HG03039 (cell line): ENCODE results near the gene SLC12A1.

Experiments used
- ATAC-seq: cut with Tn5 transposase; IDR thresholded peaks from one replicate; pipeline ENCODE4 v1.9.1; 2021; ENCODE audit warnings: mild to moderate bottlenecking, moderate library complexity; ENCODE audit not compliant: unreplicated experiment

SLC12A1 gene

DNA sequence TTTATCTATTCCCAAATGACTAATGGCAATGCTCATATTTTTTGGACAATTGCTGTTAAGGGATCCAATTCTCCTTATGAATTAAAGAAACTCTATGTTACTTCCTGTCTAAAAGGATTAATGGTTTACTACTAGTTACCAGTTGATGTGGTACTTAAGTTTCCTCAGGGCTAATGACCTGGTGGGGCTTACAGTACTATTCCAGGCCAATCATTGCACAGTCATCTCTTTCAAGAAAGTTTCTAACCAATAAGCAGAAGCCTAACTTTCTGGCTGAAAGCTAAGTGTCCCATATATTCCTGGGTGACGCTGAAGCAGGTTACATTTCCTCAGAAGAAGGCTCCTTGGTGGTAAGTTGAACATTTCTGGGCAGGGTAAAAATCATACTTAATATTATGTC lies at the start of gene SLC12A1:
TSS of gene SLC12A1 (plus strand) at position 322 of the 400 bp plus-strand sequence. CDS start 1,418 bp downstream, outside the sequence.
- no peak for ATAC-seq

DNA sequence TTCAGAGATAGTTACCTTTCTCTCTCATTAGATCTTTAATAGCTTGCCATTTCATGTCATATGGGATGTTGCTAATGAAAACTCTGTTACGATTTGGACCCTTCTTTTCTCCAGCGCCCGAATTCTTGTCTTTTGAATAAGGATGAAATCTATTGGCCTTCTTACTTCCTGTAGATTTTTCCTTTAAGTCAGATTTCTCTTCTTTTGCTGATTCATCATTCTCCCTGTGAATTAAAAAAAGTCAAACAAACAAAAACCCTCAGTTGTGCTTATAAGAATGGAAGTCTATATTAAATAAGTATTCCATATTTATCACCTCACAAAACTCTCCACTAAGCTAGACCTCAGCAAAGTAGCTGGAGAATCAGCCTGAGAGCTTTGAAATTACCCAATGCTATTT lies 37.5 kb upstream of the SLC12A1 start:
- ATAC-seq: no peak

DNA sequence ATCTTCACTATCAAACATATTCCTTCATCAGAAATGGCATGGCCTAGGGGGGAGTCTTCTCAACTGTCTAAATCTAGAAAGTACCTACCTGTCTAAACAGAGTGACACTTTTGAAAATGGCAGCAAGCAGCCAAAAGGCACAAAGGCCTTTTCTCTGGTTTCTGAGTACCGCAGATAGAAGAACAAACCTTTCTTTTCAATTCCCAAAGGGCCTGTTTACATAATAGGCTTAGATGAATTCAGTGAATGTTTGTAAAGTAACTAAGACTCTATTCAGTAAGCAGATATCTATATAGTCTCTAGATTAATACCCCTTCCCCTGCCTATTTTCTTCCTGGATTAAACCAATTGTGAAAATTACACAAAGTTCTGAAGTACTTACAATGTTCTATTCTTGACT lies 35.1 kb upstream of the SLC12A1 start:
- no peak for ATAC-seq

DNA sequence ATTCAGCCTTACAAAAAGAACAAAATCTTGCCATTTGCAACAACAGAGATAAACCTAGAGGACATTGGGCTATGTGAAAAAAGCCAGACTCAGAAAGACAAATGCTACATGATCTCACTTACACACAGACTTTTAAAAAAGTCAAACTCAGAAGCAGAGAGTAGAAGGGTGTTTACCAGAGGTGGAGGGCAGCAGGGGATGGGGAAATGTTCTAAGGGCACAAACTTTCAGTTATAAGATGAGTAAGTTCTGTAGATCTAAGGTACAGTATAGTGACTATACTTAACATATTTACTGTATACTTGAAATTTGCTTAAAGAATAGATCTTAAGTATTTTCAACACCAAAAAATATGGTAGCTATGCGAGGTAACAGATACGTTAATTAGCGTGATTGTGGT lies 31.0 kb upstream of the SLC12A1 start:
- ATAC-seq: no peak

DNA sequence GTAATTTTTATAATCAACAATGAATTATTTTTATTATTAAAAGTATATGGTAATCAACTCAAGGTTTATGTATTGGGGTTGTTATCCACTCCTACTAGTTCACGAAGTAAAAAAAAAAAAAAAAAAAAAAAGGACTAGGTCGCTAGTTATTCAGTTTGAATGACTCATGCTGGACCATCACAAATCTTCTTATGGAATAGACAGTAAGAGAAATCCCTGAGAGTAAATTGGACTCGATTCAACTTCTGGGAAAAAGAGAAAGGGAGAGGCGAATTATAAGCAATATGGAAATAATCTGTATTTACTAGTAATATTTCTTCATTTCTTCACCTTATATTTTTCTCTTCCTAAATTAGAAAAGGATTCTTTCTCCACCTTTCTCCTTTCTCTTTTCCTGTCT lies 30.0 kb upstream of the SLC12A1 start:
- no peak for ATAC-seq

DNA sequence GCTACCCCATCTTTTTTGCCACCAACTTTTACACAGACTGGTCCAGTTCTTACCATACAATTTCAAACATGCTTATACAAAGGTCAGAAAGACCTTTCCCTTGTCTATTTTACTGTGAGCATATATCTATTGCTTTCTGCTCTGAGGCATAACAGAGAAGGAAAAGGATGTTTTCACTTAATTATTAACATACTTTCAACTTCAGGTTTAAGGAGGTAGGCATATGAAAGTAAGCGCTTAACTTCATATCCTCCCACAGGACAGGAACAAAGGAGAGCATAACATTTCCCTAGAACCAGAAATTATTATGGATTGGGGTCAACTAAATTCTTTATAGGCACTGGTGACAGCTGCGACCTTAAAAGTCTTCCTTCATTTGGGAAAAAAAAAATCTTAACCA lies 29.1 kb upstream of the SLC12A1 start:
- no peak for ATAC-seq

DNA sequence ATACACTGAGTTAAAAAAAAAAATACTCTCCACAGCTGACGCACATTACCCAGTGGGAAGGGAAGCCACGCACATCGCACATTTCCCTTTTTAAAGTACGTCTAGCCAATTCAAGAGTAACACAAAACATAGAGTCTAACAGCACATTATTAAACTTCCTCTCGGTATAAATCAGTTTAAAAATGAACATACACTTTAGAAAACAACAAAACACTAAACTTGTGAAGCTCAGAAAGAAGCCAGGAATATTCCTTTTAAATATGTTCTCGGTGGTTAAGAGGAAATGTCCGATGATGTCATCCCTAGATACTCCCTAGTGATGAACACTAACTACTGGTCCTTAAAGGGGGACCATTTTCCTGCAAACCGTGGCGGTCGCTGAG lies 28.7 kb upstream of the SLC12A1 start:
- peak; percentile 66 for ATAC-seq

DNA sequence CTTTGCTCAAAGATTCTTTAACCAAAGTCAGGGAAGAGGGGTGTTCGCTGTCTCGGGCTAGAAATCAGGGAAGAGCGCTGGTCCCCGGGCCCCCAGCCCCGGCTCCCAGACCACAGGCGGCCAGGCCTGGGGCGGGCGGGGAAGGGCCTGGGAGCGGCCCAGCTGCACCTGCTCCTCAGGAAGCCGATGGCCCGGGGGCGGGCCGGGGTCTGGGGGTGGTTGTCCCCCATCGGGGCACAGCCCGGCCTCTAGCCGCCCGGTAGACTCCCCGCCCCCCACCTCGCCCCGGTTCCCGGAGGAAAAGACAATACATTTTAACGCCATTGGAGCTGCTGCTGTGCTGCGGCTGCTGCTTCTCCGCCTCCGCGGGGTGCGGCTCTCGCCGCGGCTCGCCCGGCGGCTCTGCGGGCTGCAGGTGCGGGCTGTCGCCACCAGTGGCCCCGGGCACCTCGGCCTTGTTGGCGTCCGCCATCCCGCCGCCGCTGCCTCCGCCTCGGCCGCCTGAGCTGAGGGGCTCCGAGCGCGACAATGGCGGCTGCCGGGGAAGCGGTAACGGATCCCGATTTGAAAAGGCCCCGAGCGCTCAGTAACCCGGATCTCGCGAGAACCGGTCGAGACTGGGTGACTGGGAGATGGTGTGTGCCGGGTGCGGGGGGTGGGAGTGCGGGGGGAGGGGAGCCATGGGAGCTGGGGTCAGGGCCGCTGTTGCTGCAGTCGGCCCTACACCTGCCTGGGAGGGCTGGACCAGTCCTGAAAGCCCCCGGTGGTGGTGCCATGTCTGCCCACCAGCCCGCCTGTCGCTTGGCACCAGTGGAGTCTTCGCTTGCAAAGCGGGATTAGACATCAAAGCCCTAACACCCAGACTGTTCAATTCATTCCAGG lies 28.1 kb upstream of the SLC12A1 start, which contains the start of gene MYEF2:
TSS of gene MYEF2 (minus strand) at position 530 of the 882 bp plus-strand sequence. CDS start at position 472, 58 bp downstream.
- ATAC-seq: peak; percentile 84

DNA sequence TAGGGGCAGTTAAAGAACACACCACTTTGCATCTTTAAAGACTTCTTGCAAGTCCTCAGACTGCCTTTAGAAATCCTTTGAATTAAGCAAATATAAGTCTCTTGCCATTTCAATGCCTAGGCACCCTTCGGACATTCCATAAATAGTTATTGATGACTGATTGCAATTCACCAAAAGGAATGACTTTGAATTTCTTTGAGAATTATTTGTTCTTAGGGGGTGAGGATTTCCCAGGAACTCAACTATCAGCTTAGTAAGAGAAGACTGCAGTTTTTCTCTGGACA lies 27.5 kb upstream of the SLC12A1 start:
- no peak for ATAC-seq

DNA sequence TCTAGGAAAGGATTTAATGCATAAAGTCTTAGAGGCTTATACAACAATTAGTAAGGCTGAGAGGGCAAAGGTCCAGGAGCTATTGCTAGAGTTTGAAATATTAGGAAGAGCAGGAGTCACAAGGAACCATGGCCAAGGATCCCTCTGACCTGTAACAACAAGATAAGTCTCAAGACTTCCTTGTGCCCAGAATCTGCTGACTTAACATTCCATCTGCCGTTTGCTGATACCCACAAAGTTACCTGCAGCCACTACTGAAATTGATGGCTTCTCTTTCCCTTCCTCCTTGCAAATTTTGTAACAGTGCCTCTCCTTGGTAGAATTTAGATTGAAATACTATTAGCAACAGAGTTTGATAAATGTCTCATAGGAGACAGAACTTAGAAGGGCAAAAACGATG lies 23.4 kb upstream of the SLC12A1 start:
- no peak for ATAC-seq

DNA sequence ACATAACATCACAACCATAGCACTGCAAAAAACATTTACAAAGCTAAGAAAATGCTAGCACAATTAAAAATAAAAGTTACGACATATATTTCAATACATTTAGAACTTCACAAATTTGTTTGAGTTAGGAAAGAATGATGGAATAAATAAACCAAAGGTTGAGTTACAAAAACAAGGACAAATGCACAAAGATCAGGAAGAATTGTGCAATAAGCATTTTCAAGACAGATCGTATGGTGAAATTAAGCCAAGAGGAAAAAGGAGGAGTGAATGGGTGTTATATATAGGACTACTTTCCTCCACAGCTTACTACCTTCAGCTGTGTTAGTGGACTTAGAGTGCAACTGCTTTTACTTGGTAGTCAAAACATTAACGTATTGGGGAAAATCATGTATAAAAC lies 20.6 kb upstream of the SLC12A1 start:
- no peak for ATAC-seq

DNA sequence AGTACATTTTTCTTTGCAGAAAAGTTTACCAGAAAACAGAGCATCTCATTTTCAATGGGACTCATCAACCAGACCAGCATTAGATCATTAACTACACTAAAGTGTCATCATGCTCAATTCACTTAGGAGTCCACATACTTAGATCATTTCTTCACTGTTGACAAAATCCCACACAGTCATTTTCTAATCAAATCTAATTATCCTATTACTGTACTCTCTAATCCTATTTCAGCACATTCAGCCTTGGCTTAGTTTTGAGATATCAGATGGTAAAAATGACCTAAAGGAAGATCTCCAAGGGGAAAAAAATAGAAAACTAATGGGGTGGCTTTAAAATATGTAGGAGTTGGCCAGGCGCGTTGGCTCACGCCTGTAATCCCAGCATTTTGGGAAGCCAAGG lies 19.8 kb upstream of the SLC12A1 start:
- ATAC-seq: no peak

DNA sequence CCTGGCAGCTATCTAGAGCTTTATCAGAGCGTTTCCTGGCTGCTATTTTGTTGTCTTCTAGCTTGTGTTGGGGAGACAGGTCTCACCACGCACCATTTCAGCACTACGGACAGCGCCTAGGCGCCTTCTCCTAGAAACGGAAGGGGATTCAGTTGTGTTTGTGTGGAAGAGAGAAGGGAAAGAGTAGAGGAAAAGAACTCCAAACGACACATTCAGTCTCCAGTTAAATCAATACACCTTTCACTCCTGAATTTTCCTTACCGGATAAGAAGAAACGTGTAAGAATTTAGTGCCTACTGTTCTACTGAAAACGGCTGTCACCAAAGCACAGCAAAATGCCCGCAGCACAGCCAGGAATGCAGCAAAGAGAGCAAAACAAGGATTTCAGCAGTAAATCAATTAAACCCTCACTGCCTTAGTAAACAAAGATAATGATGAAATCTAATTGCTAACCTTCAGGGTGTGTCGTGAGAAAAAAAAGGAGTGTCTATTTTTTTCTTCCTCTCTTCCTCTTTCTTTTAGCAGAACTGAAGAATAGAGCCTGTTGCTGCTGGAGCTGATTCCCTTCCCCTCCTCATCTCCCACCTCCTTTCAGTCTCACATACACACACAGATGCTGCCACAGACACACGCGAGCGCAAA lies 15.0 kb upstream of the SLC12A1 start:
- no peak for ATAC-seq

DNA sequence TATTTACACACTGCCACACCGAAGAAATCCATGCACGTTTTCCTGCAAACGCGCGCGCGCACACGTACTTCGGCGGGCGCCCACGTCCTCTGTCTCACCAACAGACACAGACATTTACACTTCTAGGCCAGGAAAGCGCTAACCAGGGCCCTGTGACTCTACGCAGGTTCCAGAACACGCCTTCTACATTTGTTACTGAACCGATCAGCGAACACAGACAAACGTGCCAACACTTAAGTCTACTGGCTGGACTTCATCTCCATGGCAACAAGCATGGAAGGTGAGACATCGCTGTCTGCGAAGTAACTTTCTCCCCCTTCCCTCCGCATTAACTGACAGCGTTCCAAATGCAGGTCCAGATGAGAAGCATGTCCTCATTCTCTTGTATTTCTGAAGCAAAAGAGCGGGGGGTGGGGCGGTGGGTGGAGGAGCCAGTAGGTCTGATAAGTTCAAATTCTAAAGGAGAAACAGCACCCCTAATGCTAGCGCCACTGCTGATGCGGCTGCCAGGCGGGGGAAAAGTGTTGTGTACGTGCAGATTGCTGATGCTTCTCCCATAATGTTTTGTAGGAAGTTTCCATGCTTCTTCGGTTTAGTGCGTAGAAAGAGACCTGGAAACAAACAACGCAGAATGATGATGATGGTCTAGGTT lies 14.4 kb upstream of the SLC12A1 start, which contains the start of gene CTXN2:
TSS of gene CTXN2 (plus strand) at position 92 of the 652 bp plus-strand sequence. CDS start 9,636 bp downstream, outside the sequence.
- no peak for ATAC-seq

DNA sequence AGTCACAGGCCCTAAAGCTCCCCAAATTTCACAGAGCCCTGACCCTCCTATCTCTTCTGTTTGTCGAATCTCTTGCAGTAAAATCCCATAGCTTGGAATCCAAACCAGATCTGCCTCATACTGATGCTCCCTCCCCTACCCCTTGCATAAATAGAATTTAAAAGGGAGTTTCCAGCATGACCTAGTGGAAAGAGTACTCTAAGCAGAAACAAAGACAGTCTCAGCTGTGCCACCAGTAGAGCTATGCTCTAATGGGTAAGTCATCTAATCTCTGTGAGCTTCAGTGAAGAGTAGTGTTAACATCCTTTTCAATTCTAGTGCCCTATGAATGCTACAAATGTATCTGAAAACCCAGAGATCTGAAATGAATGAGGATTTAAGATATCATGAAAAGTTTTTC lies 4.0 kb upstream of the SLC12A1 start:
- ATAC-seq: no peak

DNA sequence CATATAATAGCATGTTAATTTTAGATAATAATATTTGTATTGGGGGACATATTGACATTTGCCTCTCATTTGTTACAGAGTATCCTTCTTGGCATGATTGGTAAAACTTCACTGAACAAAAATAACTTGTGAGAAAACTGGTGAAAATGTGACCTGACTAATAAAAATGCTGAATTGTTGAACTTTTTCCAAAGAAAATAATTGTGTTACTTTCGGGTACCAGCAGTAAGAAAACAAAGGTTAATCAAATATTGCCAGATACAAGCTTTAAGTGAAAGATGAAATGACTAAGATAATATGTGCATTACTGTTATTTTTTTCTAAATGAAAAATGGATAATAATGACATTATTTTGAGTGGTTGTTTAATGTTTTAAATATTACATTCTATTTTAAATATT lies 15.2 kb downstream of the SLC12A1 start:
- no peak for ATAC-seq

DNA sequence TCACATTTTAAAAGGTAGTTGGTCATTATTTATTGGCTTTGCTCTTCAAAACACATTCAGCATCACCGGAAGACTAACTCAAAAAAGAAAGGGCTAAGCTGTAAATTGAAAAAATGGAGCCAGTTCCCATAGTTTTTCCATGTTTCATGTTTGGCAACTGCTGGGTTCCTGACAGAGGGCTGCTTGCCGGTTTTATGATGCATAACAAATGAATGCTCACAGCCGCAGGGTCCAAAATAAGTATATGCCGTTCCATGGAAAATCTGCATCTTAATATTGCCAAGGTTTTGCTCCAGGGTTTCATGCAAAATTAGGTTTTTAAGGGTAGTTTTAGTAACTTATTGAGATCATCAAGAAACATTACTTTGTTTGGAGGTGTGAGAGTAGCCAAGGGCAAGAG lies 15.8 kb downstream of the SLC12A1 start:
- ATAC-seq: no peak

DNA sequence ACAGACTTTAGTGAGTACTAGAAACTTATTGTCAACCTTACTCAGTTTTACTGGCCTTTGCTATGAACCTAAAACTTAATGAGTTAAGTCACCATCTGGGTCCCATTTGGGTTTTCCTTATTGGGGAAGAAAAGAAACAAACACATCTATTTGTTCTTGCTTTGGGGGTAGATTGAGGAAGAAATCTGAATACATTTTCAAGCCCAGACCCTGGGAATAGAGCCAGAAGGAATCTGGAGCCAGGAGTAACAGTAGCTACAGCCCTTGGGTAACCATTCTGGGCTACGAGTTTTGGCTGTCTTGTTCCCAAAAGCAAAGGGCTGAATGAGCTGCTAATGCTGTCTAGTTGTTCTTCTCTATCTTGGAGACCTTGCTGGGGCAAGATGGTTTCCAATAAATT lies 16.5 kb downstream of the SLC12A1 start:
- ATAC-seq: no peak

DNA sequence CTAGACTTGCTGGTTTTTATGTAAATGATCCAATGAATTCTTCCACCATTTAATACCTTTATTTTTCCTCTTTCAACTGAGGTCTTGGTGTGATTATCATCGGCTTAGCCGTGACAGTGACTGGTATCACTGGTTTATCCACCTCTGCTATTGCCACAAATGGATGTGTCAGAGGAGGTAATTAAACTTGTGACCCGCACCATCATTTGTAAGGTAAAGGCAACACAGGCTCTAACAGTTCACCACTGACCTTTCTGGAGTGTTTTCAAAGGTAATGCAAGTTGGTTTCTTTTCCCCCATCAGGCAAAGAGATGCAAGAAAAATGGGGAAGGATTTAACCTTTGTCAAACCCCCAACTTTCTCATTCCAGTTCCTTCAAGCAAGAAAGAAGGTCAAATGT lies 19.7 kb downstream of the SLC12A1 start:
- no peak for ATAC-seq

DNA sequence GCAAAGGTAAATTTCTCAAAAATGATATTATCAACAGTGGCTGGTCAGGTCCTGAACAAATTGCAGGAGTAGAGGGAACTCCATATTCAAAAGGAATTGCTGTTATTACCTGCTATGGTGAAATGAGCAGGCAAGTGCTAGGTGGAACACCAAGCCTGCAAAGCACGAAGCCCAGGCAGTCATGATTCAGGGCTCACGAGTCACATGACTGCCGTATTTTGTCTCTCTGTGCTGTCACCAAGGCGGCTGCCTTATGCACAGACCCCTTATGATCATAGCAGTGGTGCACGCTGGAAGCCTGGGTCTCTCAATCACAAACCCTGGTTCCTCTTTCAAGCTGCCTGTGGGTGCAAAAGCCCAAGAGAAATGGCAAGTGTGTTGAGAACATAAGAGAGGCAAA lies 24.4 kb downstream of the SLC12A1 start:
- no peak for ATAC-seq

DNA sequence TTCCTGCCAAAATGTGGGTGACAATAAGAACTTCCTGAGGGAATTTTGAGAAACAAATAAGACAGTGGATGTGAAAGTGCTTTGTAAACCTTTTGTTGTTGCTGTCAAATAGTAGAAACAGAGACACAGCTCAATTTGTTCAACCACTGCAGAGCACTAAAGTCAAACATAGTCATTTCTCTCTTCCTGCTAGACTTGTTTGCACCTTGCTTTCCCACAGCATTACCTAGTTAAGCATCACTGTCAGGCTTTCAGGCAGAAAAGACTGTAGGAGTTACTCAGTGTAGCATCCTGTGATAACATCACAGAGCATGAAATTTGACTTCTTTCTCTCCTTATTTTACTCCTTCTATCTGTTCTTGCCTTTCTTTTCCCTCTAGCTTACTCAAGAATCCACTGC lies 27.1 kb downstream of the SLC12A1 start:
- ATAC-seq: no peak

DNA sequence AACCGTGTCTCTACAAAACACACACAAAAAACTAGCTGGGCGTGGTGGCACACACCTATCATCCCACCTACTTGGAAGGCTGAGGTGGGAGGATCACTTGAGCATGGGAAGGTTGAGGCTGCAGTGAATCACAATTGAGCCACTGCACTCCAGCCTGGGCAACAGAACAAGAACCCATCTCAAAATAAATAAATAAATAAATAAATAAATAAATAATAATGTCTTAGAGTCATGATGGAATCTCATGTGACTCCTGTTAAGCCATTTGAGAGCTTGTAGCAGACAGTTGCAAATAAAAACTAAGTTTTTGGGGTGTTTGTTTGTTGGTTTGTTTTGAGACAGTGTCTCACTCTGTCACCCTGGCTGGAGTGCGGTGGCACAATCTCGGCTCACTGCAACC lies 33.2 kb downstream of the SLC12A1 start:
- ATAC-seq: no peak
